ENCODE data around the gene AVPR1B. TPM values are rescaled to one million over a fixed set of nuclear protein-coding genes. Genes with fewer than 3 reads are reported as not detected.

Gene AVPR1B
- polyA plus RNA-seq, 1 experiment: not detected

DNA sequence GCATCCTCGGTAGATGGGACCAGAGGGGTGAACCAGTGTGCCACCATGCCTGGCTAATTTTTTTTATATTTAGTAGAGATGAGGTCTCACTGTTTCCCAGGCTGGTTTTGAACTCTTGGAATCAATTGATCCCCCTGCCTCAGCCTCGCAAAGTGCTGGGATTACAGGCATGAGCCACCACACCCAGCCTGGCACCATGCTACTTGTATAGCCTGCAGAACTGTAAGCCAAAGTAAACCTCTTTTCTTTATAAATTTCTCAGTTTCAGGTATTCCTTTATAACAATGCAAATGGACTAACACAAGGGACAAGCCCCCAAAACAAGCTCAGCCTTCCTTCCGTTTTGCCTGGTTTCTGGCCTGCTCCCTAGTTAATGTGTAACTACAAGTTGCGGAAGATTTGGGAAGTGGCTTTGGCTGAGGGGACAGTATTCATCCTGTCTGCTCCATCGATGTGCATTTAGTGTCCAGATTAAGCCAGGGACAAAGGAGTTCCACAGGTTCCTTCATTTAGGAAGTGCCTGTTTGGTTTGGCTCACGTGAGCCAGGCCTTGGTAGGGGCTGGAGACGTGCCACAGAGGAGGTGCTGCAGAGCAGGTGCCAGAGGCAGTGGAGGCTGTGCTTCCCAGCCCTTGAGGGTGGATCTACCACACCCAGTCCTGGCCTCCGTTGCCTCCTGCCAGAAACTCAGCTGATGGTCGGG lies 4.4 kb downstream of the AVPR1B start:
- DNase-seq (ENCODE audit: low read depth): no peak
- TF ChIP-seq CTCF (IDR thresholded peaks at IDR 0.05; ENCODE audit: insufficient read depth, low read depth, low read length): no peak
- POLR2A ChIA-PET: no interaction called here
- no peak overlapping the region for H3K4me3 ChIP-seq (ENCODE audit: low read depth, low read length)
- peaks cover 15% of the 10 kb centered on the region for H3K27me3 ChIP-seq (ENCODE audit: control insufficient read depth, insufficient read depth, low read length)
- no peaks in the 10 kb centered on the region for H3K36me3 ChIP-seq (ENCODE audit: control insufficient read depth, insufficient read depth, low read length)
- CTCF ChIA-PET: interaction anchor here (1.0 to 13.4 kb wide), 2 partner anchors 128 to 130 kb away, joined by 3 to 329 read pairs; no protein-coding TSS in a partner anchor

GRCh38 chr1:206111271-206111927 lies 5.8 kb downstream of the AVPR1B start:
- H3K36me3 ChIP-seq (ENCODE audit: control insufficient read depth, insufficient read depth, low read length): no peaks in the 10 kb centered on the region
- H3K4me3 ChIP-seq (ENCODE audit: low read depth, low read length): no peak overlapping the region
- CTCF ChIA-PET: interaction anchor here (0.9 to 13.4 kb wide), 6 partner anchors 27 to 320 kb away, joined by 3 to 329 read pairs (median 4); no protein-coding TSS in a partner anchor
- H3K27me3 ChIP-seq (ENCODE audit: control insufficient read depth, insufficient read depth, low read length): peaks cover 15% of the 10 kb centered on the region
- POLR2A ChIA-PET: no interaction called here
- TF ChIP-seq CTCF (IDR thresholded peaks at IDR 0.05; ENCODE audit: insufficient read depth, low read depth, low read length): no peak
- DNase-seq (ENCODE audit: low read depth): no peak

- Histone ChIP-seq H3K27me3 (ENCODE audit: control insufficient read depth, insufficient read depth, low read length) (peaks cover 15% of the 10 kb centered on the region), H3K4me3 (ENCODE audit: low read depth, low read length) (no peak overlapping the region), H3K36me3 (ENCODE audit: control insufficient read depth, insufficient read depth, low read length) (no peaks in the 10 kb centered on the region)
- TF ChIP-seq CTCF (IDR thresholded peaks at IDR 0.05; ENCODE audit: insufficient read depth, low read depth, low read length): no peak
- CTCF ChIA-PET: interaction anchor here (0.9 to 13.4 kb wide), 6 partner anchors 28 to 319 kb away, joined by 3 to 329 read pairs (median 4); no protein-coding TSS in a partner anchor
- POLR2A ChIA-PET: no interaction called here
- no peak for DNase-seq (ENCODE audit: low read depth)
Measured at GRCh38 chr1:206110820-206111219, 6.4 kb downstream of the AVPR1B start.

DNA sequence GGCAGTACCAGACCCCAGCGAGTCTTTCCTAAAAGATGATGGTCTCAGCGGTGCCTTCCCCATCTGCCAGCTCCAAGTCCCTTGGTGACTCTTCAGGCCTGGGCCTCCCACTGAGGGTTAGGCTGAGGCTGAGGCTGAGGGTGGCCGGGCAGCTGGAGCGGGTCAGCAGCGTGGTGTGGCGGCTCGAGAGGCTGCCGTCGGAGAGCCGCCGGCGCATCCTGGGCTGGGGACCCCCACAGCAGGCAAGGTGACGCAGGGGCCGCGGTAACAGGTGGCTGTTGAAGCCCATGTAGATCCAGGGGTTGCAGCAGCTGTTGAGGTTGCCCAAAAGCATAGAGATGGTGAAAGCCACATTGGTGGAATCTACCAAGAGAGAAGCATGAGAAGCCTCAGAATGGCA lies 7.0 kb downstream of the AVPR1B start:
- H3K36me3 ChIP-seq (ENCODE audit: control insufficient read depth, insufficient read depth, low read length): no peaks in the 10 kb centered on the region
- peaks cover 15% of the 10 kb centered on the region for H3K27me3 ChIP-seq (ENCODE audit: control insufficient read depth, insufficient read depth, low read length)
- DNase-seq (ENCODE audit: low read depth): no peak
- CTCF ChIA-PET: interaction anchor here (0.6 to 13.4 kb wide), 6 partner anchors 18 to 319 kb away, joined by 3 to 329 read pairs (median 4); no protein-coding TSS in a partner anchor
- POLR2A ChIA-PET: no interaction called here
- no peak for TF ChIP-seq CTCF (IDR thresholded peaks at IDR 0.05; ENCODE audit: insufficient read depth, low read depth, low read length)
- no peak overlapping the region for H3K4me3 ChIP-seq (ENCODE audit: low read depth, low read length)

DNA sequence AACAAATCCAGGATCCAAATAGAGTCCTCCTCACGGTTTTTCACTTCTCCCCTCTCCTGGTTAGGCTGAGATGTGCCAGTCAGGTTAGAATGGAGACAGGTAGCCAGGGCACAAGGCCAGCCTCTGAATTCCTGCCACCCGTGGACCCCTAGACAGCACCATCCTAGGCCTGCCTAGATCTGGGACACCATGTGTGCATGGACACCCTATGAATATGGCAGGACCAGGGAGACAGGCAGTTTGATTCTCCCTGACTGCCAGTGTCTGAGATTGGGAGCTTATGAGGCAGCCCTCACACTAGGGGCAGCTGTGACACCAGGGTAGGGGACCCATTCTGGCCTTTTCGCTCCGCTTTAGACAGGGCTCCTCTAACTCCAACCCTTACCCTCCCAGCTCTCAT lies 7.5 kb downstream of the AVPR1B start:
- DNase-seq (ENCODE audit: low read depth): no peak
- H3K36me3 ChIP-seq (ENCODE audit: control insufficient read depth, insufficient read depth, low read length): no peaks in the 10 kb centered on the region
- ChIA-PET POLR2A (no interaction called here), CTCF (interaction anchor here (0.6 to 13.4 kb wide), 4 partner anchors 18 to 318 kb away, joined by 3 to 329 read pairs (median 5); no protein-coding TSS in a partner anchor)
- H3K4me3 ChIP-seq (ENCODE audit: low read depth, low read length): no peak overlapping the region
- H3K27me3 ChIP-seq (ENCODE audit: control insufficient read depth, insufficient read depth, low read length): peaks cover 15% of the 10 kb centered on the region
- no peak for TF ChIP-seq CTCF (IDR thresholded peaks at IDR 0.05; ENCODE audit: insufficient read depth, low read depth, low read length)

All from BJ (cell line).